Muscle layer of duodenum (tissue), 2 donors: ENCODE results near the gene ZBTB20.
A peak's percentile ranks its signal among the peaks of the same experiment; 100 is the strongest.

Source experiments
- H3K27ac ChIP-seq: one replicate; pipeline ENCODE4 v1.7.0; 2013; ENCODE audit warnings: mild to moderate bottlenecking, low read length
- H3K27me3 ChIP-seq: one replicate; pipeline ENCODE4 v1.7.0; 2013; ENCODE audit warnings: low read depth, mild to moderate bottlenecking, control low read depth, low read length
- H3K36me3 ChIP-seq, 2 donors: one replicate each; pipeline ENCODE4 v1.7.0; 2013; ENCODE audit warnings: low read length in 2 of 2, control low read depth in 1 of 2, mild to moderate bottlenecking in 1 of 2; ENCODE audit not compliant: insufficient read depth in 2 of 2, control insufficient read depth in 1 of 2
- H3K4me1 ChIP-seq, 2 donors: one replicate each; pipeline ENCODE4 v1.7.0; 2013; ENCODE audit warnings: low read length in 2 of 2, mild to moderate bottlenecking in 2 of 2, control low read depth in 1 of 2, moderate library complexity in 1 of 2; ENCODE audit not compliant: insufficient read depth in 2 of 2, control insufficient read depth in 1 of 2
- H3K4me3 ChIP-seq, 2 donors: one replicate each; pipeline ENCODE4 v1.7.0; 2013; ENCODE audit warnings: low read length in 2 of 2, low read depth in 1 of 2, mild to moderate bottlenecking in 1 of 2
- H3K9me3 ChIP-seq, 2 donors: one replicate each; pipeline ENCODE4 v1.7.0; 2013; ENCODE audit warnings: low read length in 2 of 2, control low read depth in 1 of 2, mild to moderate bottlenecking in 1 of 2; ENCODE audit not compliant: control insufficient read depth in 1 of 2
- donor health status: healthy.

ZBTB20 gene

GRCh38 chr3:114375608-114376421 lies 771.3 kb downstream of the ZBTB20 start:
- H3K36me3 ChIP-seq = no peaks in the 10 kb centered on the region
- no peaks in the 10 kb centered on the region for H3K9me3 ChIP-seq
- no peak overlapping the region for H3K27ac ChIP-seq
- no peaks in the 10 kb centered on the region for H3K27me3 ChIP-seq
- H3K4me1 ChIP-seq = peaks cover 4 to 32% of the 10 kb centered on the region in 2 donors
- H3K4me3 ChIP-seq = no peak overlapping the region

GRCh38 chr3:114374433-114374990 lies 772.6 kb downstream of the ZBTB20 start:
- Histone ChIP-seq H3K36me3 (no peaks in the 10 kb centered on the region), H3K27me3 (no peaks in the 10 kb centered on the region), H3K4me1 (peaks cover 0 to 21% of the 10 kb centered on the region in 2 donors), H3K4me3 (no peak overlapping the region), H3K9me3 (no peaks in the 10 kb centered on the region), H3K27ac (no peak overlapping the region)

- Histone ChIP-seq H3K27ac (no peak overlapping the region), H3K4me1 (peaks cover 0 to 12% of the 10 kb centered on the region in 2 donors), H3K9me3 (no peaks in the 10 kb centered on the region), H3K36me3 (no peaks in the 10 kb centered on the region), H3K27me3 (no peaks in the 10 kb centered on the region), H3K4me3 (no peak overlapping the region)
Measured at GRCh38 chr3:114370537-114371174, 776.4 kb downstream of the ZBTB20 start.

- Histone ChIP-seq H3K27me3 (no peaks in the 10 kb centered on the region), H3K4me3 (no peak overlapping the region), H3K27ac (no peak overlapping the region), H3K36me3 (no peaks in the 10 kb centered on the region), H3K9me3 (no peaks in the 10 kb centered on the region), H3K4me1 (peaks cover 0 to 15% of the 10 kb centered on the region in 2 donors)
Measured at GRCh38 chr3:114365909-114366308, 781.2 kb downstream of the ZBTB20 start.

GRCh38 chr3:114364806-114365654 lies 782.1 kb downstream of the ZBTB20 start:
- no peaks in the 10 kb centered on the region for H3K27me3 ChIP-seq
- H3K4me3 ChIP-seq = no peak overlapping the region
- no peaks in the 10 kb centered on the region for H3K9me3 ChIP-seq
- peaks cover 0 to 15% of the 10 kb centered on the region in 2 donors for H3K4me1 ChIP-seq
- H3K36me3 ChIP-seq = no peaks in the 10 kb centered on the region
- H3K27ac ChIP-seq = no peak overlapping the region

GRCh38 chr3:114363554-114364202 lies 783.4 kb downstream of the ZBTB20 start:
- H3K4me1 ChIP-seq = peaks cover 0 to 15% of the 10 kb centered on the region in 2 donors

GRCh38 chr3:114362815-114363214 lies 784.3 kb downstream of the ZBTB20 start:
- Histone ChIP-seq H3K27ac (peak overlapping the region; percentile 28), H3K4me1 (peaks cover 0 to 15% of the 10 kb centered on the region in 2 donors)

More at GRCh38 chr3:114363554-114364202, 783.4 kb downstream of the ZBTB20 start:
- Histone ChIP-seq H3K9me3 (no peaks in the 10 kb centered on the region), H3K27me3 (no peaks in the 10 kb centered on the region), H3K4me3 (no peak overlapping the region), H3K27ac (peak overlapping the region; percentile 28), H3K36me3 (no peaks in the 10 kb centered on the region)

GRCh38 chr3:114361391-114361790 lies 785.7 kb downstream of the ZBTB20 start:
- Histone ChIP-seq H3K27me3 (no peaks in the 10 kb centered on the region), H3K4me3 (no peak overlapping the region), H3K4me1 (peaks cover 0 to 15% of the 10 kb centered on the region in 2 donors), H3K9me3 (no peaks in the 10 kb centered on the region), H3K27ac (no peak overlapping the region), H3K36me3 (no peaks in the 10 kb centered on the region)

More at GRCh38 chr3:114362815-114363214, 784.3 kb downstream of the ZBTB20 start:
- H3K4me3 ChIP-seq = no peak overlapping the region
- no peaks in the 10 kb centered on the region for H3K36me3 ChIP-seq
- H3K27me3 ChIP-seq = no peaks in the 10 kb centered on the region
- no peaks in the 10 kb centered on the region for H3K9me3 ChIP-seq

- peaks cover 0 to 5% of the 10 kb centered on the region in 2 donors for H3K36me3 ChIP-seq
- H3K27me3 ChIP-seq = no peaks in the 10 kb centered on the region
- H3K9me3 ChIP-seq = no peaks in the 10 kb centered on the region
- no peak overlapping the region for H3K4me3 ChIP-seq
- H3K4me1 ChIP-seq = no peaks in the 10 kb centered on the region
- no peak overlapping the region for H3K27ac ChIP-seq
Measured at GRCh38 chr3:114356525-114356924, 790.6 kb downstream of the ZBTB20 start.

GRCh38 chr3:114356066-114356465 lies 791.0 kb downstream of the ZBTB20 start:
- no peak overlapping the region for H3K4me3 ChIP-seq
- H3K27ac ChIP-seq = no peak overlapping the region
- H3K36me3 ChIP-seq = peaks cover under 1 to 10% of the 10 kb centered on the region in 2 donors
- no peaks in the 10 kb centered on the region for H3K4me1 ChIP-seq
- H3K9me3 ChIP-seq = no peaks in the 10 kb centered on the region
- H3K27me3 ChIP-seq = no peaks in the 10 kb centered on the region
